Neural crest cell (in vitro differentiated cells): ENCODE measurements around the gene SGK1. TPM values are rescaled to one million over a fixed set of nuclear protein-coding genes. Genes with fewer than 3 reads are reported as not detected.

Experiments used
- DNase-seq: peaks from one replicate; pipeline ENCODE4 v3.0.0; 2021; ENCODE audit warnings: low read depth, mixed read lengths, low spot score
- H3K27ac Mint-ChIP-seq: one replicate; pipeline ENCODE4 v1.8.0; 2021; ENCODE audit warnings: mild to moderate bottlenecking, mixed read lengths; ENCODE audit not compliant: unreplicated experiment
- H3K27me3 Mint-ChIP-seq: 2 replicates; pipeline ENCODE4 v1.8.0; 2021; ENCODE audit warnings: low read depth, mild to moderate bottlenecking, mixed read lengths
- H3K36me3 Mint-ChIP-seq: 2 replicates; pipeline ENCODE4 v1.8.0; 2021; ENCODE audit warnings: low read depth, mild to moderate bottlenecking, mixed read lengths
- H3K4me1 Mint-ChIP-seq: 2 replicates; pipeline ENCODE4 v1.8.0; 2021; ENCODE audit warnings: mixed read lengths
- H3K4me3 Mint-ChIP-seq: one replicate; pipeline ENCODE4 v1.8.0; 2021; ENCODE audit warnings: mild to moderate bottlenecking, mixed read lengths
- H3K9me3 Mint-ChIP-seq: 2 replicates; pipeline ENCODE4 v1.8.0; 2021; ENCODE audit warnings: mixed read lengths
- total RNA-seq: library from RNA; stranded (reverse); gene quantifications from 2 replicates; pipeline ENCODE4 v1.2.1, GENCODE V29; 2021
- TF ChIP-seq, protein P1 (sequence below): fragments of 200-600 bp; sonication (generic); conservative IDR thresholded peaks from 2 replicates; pipeline ENCODE4 v1.5.0; 2021; ENCODE audit warnings: antibody characterized with exemption, mild to moderate bottlenecking

The SGK1 gene
- total RNA-seq, 1 donor from 2014 or later, result 5.9 TPM

DNA sequence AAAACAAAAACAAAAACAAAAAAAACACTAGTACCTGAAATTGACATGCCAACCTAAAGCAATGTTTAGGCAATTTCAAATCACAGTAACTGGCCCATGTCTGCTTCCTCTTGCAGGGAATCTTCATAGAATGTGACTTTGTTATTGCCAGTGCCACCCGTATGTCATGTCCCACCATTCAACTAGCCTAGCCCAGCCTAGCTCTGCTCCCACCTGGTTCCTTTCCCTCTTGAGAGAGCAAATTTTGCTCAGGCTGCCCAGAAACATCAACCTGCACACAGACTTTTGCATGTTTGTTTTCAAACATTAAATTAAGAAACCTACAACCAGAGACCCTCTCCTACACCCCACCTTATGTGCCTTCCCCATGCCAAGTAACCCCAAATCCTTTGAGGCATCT lies 140.7 kb downstream of the SGK1 start:
- peaks cover 28% of the 10 kb centered on the region for H3K27me3 Mint-ChIP-seq
- no peak overlapping the region for H3K27ac Mint-ChIP-seq
- no peaks in the 10 kb centered on the region for H3K36me3 Mint-ChIP-seq
- DNase-seq, result no peak
- peaks cover 31% of the 10 kb centered on the region for H3K4me1 Mint-ChIP-seq
- peak overlapping the region; percentile 87 for H3K4me3 Mint-ChIP-seq
- H3K9me3 Mint-ChIP-seq, result no peaks in the 10 kb centered on the region
- TF ChIP-seq, protein P1, sequence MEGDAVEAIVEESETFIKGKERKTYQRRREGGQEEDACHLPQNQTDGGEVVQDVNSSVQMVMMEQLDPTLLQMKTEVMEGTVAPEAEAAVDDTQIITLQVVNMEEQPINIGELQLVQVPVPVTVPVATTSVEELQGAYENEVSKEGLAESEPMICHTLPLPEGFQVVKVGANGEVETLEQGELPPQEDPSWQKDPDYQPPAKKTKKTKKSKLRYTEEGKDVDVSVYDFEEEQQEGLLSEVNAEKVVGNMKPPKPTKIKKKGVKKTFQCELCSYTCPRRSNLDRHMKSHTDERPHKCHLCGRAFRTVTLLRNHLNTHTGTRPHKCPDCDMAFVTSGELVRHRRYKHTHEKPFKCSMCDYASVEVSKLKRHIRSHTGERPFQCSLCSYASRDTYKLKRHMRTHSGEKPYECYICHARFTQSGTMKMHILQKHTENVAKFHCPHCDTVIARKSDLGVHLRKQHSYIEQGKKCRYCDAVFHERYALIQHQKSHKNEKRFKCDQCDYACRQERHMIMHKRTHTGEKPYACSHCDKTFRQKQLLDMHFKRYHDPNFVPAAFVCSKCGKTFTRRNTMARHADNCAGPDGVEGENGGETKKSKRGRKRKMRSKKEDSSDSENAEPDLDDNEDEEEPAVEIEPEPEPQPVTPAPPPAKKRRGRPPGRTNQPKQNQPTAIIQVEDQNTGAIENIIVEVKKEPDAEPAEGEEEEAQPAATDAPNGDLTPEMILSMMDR, result no peak

DNA sequence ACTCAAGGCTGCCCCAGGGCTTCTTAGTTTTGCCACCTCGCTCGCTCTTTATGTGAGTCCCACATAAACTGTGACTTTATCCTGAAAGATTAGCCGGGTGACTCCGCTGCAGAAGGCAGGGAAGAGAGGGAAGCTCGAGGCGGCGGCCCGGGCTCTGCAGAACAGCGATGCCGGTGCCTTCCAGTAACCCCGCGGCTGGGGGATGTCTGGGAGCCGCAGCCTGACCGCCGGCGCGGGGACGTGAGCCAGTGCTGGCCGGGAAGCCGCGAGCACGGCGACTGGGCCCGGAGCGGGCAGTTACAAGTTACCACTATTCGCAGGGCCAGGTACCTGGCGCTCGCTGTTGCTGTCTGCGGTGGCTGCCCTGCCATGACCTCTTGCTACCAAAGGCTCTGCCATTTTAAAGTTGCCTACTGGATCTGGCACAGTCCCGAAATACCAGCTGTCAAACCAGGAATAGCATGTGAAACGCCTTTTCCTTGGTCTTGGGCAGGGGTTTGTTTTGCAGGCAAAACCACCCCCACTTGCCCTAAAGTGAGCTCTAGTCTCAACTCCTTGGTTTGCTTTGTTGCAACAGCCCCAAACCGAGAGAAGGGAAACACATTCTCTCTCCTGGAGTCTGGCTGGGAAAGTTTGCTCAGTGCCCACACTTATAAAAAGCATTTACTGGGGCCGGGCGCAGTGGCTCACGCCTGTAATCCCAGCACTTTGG lies 141.5 kb downstream of the SGK1 start:
- Mint-ChIP-seq H3K36me3 (no peaks in the 10 kb centered on the region), H3K4me1 (peaks cover 31% of the 10 kb centered on the region), H3K9me3 (no peaks in the 10 kb centered on the region), H3K27me3 (peaks cover 28% of the 10 kb centered on the region), H3K27ac (no peak overlapping the region), H3K4me3 (peak overlapping the region; percentile 91)
- DNase-seq, result peak; percentile 30
- TF ChIP-seq, protein P1, result no peak

DNA sequence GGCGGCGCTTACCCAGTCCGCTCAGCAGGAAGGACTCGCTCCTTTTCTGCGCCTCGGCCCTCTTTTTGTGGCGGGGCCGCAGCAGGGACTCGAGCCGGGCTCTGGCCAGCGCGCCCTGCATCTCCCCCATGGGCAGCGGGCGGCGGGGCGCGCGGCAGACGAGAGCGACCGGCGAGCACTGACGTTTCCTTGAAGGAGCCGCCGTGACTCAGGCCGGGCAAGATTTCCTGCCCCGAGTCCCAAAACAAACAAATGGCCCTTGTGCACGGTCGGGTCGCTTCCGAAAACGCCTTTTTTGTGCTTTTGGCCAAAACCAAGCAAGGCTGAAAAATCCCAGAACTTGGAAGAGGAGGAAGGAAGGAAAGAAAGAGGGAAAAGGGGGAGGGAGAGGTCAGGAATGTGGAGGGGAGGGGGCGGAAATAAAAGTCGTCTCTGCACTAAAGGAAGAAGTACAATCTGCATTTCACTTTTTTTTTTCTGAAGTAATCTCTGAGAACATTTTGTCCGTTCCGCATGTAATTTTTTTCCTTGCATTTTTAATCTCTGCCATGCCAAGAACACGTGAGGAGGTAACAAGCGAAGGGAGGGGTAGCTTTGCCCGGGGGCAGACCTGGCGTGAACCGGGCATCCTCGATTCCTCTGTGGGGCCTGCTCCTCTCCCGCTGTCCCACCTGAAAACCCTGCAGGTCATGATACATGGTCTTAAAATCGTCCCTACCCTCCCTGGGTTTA lies 142.2 kb downstream of the SGK1 start:
- peak overlapping the region; percentile 64 for H3K27ac Mint-ChIP-seq
- H3K9me3 Mint-ChIP-seq, result no peaks in the 10 kb centered on the region
- peaks cover 31% of the 10 kb centered on the region for H3K4me1 Mint-ChIP-seq
- H3K4me3 Mint-ChIP-seq, result peak overlapping the region; percentile 91
- peak; percentile 58 for DNase-seq
- TF ChIP-seq, protein P1, result no peak
- H3K36me3 Mint-ChIP-seq, result no peaks in the 10 kb centered on the region
- peaks cover 28% of the 10 kb centered on the region for H3K27me3 Mint-ChIP-seq

DNA sequence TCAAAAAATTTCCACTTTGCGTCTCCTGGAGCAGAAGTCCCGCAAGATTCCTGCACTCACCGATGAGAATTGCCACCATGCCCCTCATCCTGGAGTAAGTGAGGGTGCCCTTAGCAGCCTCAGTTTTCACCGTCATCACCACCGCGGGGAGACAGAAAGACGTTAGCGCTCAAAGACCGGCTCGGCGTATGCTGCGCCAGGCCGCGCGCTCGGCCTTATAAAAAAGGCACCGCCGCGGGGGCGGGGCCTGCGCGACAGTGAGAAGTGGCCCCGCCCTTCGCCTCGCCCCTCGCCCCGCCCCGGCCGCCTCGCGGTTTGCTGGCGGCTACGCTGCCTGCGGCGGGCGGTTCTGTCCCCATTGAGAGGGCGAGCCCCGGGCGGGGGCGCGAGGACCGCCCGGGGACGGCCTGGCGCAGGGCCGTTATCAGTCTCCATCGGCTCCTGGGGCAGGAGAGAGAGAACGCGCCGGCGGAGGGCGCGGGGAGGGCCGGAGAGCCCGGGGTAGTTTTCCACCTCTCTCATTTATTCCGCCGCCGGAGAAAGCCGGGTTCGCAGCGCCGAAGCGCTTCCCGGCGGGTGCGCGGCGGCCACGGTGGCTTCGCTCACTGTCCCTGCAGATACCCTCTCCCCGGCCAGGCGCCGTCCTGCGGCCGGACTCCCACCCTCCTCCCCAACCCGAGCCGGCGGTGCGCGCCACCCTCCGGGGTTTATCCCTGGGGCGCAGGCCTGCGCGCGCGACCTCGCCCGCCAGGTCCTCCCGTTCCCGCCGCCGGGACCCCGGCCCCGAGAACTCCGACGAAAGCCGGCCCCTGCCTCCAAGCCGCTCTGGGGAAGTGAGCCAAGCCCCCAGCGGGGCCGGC lies 143.0 kb downstream of the SGK1 start:
- TF ChIP-seq, protein P1, result no peak
- H3K27me3 Mint-ChIP-seq, result peaks cover 28% of the 10 kb centered on the region
- peak overlapping the region; percentile 96 for H3K4me3 Mint-ChIP-seq
- no peaks in the 10 kb centered on the region for H3K36me3 Mint-ChIP-seq
- H3K4me1 Mint-ChIP-seq, result peaks cover 31% of the 10 kb centered on the region
- H3K9me3 Mint-ChIP-seq, result no peaks in the 10 kb centered on the region
- H3K27ac Mint-ChIP-seq, result peak overlapping the region; percentile 88
- peak; percentile 89 for DNase-seq

DNA sequence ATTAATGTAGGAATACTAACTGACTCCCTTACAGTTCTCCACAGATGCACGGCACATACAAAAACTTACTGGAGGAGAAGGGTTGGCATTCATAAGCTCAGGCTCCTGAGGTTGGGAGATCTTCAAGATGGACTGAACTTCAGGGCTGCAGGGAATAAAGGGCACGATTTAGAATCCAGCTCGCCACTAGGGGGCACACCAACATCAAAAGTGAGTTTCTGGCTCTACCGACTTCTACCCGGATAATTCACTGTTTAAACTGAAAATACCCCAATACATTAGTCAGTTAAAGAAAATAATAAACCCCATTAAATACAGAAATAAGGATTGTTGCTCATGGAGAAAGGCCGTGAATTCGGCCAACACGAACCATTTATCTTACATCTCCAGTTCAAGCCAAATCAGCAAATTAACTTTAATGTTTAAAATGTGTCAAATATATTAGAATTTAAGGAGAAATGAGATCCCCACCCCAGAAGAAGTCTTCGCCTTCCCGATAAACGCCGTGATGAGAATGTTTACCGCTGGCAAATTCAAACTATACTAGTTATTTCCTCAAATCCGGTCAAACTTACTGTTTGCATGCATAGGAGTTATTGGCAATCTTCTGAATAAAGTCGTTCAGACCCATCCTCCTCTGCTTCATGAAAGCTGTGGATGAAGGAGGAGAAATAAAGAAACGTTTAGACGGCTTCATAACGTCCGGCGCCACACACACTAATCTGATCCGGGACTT lies 143.8 kb downstream of the SGK1 start:
- Mint-ChIP-seq H3K4me3 (peak overlapping the region; percentile 96), H3K4me1 (peaks cover 31% of the 10 kb centered on the region), H3K36me3 (no peaks in the 10 kb centered on the region), H3K27me3 (peaks cover 28% of the 10 kb centered on the region), H3K27ac (peak overlapping the region; percentile 88), H3K9me3 (no peaks in the 10 kb centered on the region)
- peak; percentile 98 for DNase-seq
- TF ChIP-seq, protein P1, result peak; percentile 96
